GM19467 (cell line): ENCODE data around the gene ACKR3.

ENCODE experiments used
- ATAC-seq: cut with Tn5 transposase; IDR thresholded peaks from one replicate; pipeline ENCODE4 v1.9.1; 2021; ENCODE audit warnings: mild to moderate bottlenecking, moderate library complexity; ENCODE audit not compliant: unreplicated experiment

ACKR3 gene

GRCh38 chr2:236583621-236584203 lies 14.1 kb downstream of the ACKR3 start:
- ATAC-seq, result no peak

GRCh38 chr2:236584521-236585384 lies 15.1 kb downstream of the ACKR3 start:
- ATAC-seq, result no peak

- no peak for ATAC-seq
Measured at GRCh38 chr2:236585966-236586365, 16.3 kb downstream of the ACKR3 start.

GRCh38 chr2:236587861-236588815 lies 18.5 kb downstream of the ACKR3 start:
- ATAC-seq, result no peak

GRCh38 chr2:236588932-236589592 lies 19.4 kb downstream of the ACKR3 start:
- no peak for ATAC-seq

- no peak for ATAC-seq
Measured at GRCh38 chr2:236590846-236591245, 21.2 kb downstream of the ACKR3 start.

- ATAC-seq, result no peak
Measured at GRCh38 chr2:236592821-236593220, 23.2 kb downstream of the ACKR3 start.

- ATAC-seq, result no peak
Measured at GRCh38 chr2:236593531-236593930, 23.9 kb downstream of the ACKR3 start.

GRCh38 chr2:236593956-236594355 lies 24.3 kb downstream of the ACKR3 start:
- ATAC-seq, result no peak

- ATAC-seq, result no peak
Measured at GRCh38 chr2:236597629-236598028, 28.0 kb downstream of the ACKR3 start.

GRCh38 chr2:236599059-236599458 lies 29.4 kb downstream of the ACKR3 start:
- no peak for ATAC-seq

- no peak for ATAC-seq
Measured at GRCh38 chr2:236600158-236600557, 30.5 kb downstream of the ACKR3 start.

- no peak for ATAC-seq
Measured at GRCh38 chr2:236600892-236601291, 31.3 kb downstream of the ACKR3 start.

GRCh38 chr2:236601316-236602202 lies 31.9 kb downstream of the ACKR3 start:
- no peak for ATAC-seq

- no peak for ATAC-seq
Measured at GRCh38 chr2:236602678-236603077, 33.1 kb downstream of the ACKR3 start.

GRCh38 chr2:236603361-236604015 lies 33.9 kb downstream of the ACKR3 start:
- no peak for ATAC-seq

- ATAC-seq, result no peak
Measured at GRCh38 chr2:236604575-236605344, 35.1 kb downstream of the ACKR3 start.

- ATAC-seq, result no peak
Measured at GRCh38 chr2:236605345-236605734, 35.7 kb downstream of the ACKR3 start.

GRCh38 chr2:236606023-236606422 lies 36.4 kb downstream of the ACKR3 start:
- ATAC-seq, result no peak
